HCT116 (cell line): Measurements from ENCODE around the gene SEMA7A. TPM values are rescaled to one million over a fixed set of nuclear protein-coding genes. Genes with fewer than 3 reads are reported as not detected.

Experiments
- ATAC-seq: fragments of 200-7000 bp; cut with Tn5 transposase; 2 replicates; pipeline ENCODE4 v1.9.1; 2020; ENCODE audit warnings: mild to moderate bottlenecking, moderate library complexity
- BruUV-seq: library from RNA; stranded (reverse); fragments of 400-500 nt; replicated peaks from 2 replicates; lab custom pipeline; 2021; lab: Mats Ljungman, UMichigan
- CTCF ChIA-PET: fragments of 300-600 bp; sonication (Branson Sonifier 250); formaldehyde crosslinking; loops from one replicate; lab custom pipeline; 2021; ENCODE audit warnings: antibody characterized with exemption; lab: Charles Lee
- POLR2A ChIA-PET: fragments of 300-600, 350-600 bp; sonication (Branson Sonifier 250); formaldehyde crosslinking; loops from one replicate; lab custom pipeline; 2021; ENCODE audit warnings: antibody characterized with exemption; lab: Charles Lee
- RAD21 ChIA-PET, 2 experiments: fragments of 300-600 bp; sonication (Branson Sonifier 250); formaldehyde crosslinking; loops; one replicate each; lab custom pipeline; 2023; ENCODE audit warnings: low total read pairs in 2 of 2; ENCODE audit not compliant: uncharacterized antibody in 2 of 2, unreplicated experiment in 2 of 2, low non-redundant PET in 1 of 2; lab: Charles Lee
- DNase-seq: peaks from one replicate; pipeline ENCODE4 v3.0.0-alpha.2; 2010; ENCODE audit warnings: low read depth, low spot score
- H2AFZ ChIP-seq: fragments of 200-600 bp; shearing (Covaris generic), sonication (generic); 2 replicates; pipeline ENCODE4 v1.6.1; 2017; ENCODE audit warnings: low read depth, mixed run types, mixed read lengths, antibody characterized with exemption, low read length; ENCODE audit not compliant: poor library complexity, severe bottlenecking
- H3K27ac ChIP-seq: 2 replicates; pipeline ENCODE4 v1.5.1; 2012; ENCODE audit warnings: low read depth, low read length
- H3K27me3 ChIP-seq: fragments of 200-600 bp; sonication (generic); 2 replicates; pipeline ENCODE4 v1.6.1; 2016; ENCODE audit warnings: mixed run types, low read length, mixed read lengths; ENCODE audit not compliant: insufficient read depth
- H3K36me3 ChIP-seq, 2 experiments: fragments of 200-500 bp in 1 of 2; fragments of 200-600 bp in 1 of 2; sonication (Bioruptor generic) in 1 of 2; sonication (generic) in 1 of 2; 2 replicates each; pipeline versions ENCODE4 v1.5.1 to v1.6.1; 2014 to 2016; ENCODE audit warnings: low read length in 2 of 2, inconsistent platforms in 1 of 2, mixed read lengths in 1 of 2, mixed run types in 1 of 2; ENCODE audit not compliant: insufficient read depth in 2 of 2, control insufficient read depth in 1 of 2
- H3K4me1 ChIP-seq, 2 experiments: fragments of 200-600 bp in 1 of 2; sonication (generic) in 1 of 2; 2 replicates each; pipeline versions ENCODE4 v1.5.1 to v1.6.1; 2012 to 2017; ENCODE audit warnings: low read length in 2 of 2, inconsistent platforms in 1 of 2, mild to moderate bottlenecking in 1 of 2, mixed read lengths in 1 of 2, mixed run types in 1 of 2, moderate library complexity in 1 of 2; ENCODE audit not compliant: insufficient read depth in 2 of 2, control insufficient read depth in 1 of 2
- H3K4me2 ChIP-seq: fragments of 200-600 bp; sonication (generic); 2 replicates; pipeline ENCODE4 v1.6.1; 2017; ENCODE audit warnings: mixed run types, low read length, mixed read lengths
- H3K4me3 ChIP-seq, 2 experiments: fragments of 200-600 bp in 1 of 2; sonication (generic) in 1 of 2; replicated peaks in 1 of 2; 2 replicates each; pipeline ENCODE4 v1.5.1; 2011 to 2016; ENCODE audit warnings: low read length in 2 of 2, control low read depth in 1 of 2, low read depth in 1 of 2, mild to moderate bottlenecking in 1 of 2, mixed read lengths in 1 of 2, mixed run types in 1 of 2
- H3K79me2 ChIP-seq: fragments of 200-600 bp; sonication (generic); 2 replicates; pipeline ENCODE4 v1.6.1; 2017; ENCODE audit warnings: mild to moderate bottlenecking, mixed run types, low read length, moderate library complexity, mixed read lengths; ENCODE audit not compliant: insufficient read depth
- H3K9ac ChIP-seq: fragments of 200-600 bp; sonication (generic); 2 replicates; pipeline ENCODE4 v1.6.1; 2016; ENCODE audit warnings: low read length, mixed read lengths
- H3K9me2 ChIP-seq: fragments of 200-600 bp; sonication (generic), shearing (Covaris generic); 2 replicates; pipeline ENCODE4 v1.6.1; 2017; ENCODE audit warnings: mixed run types, mild to moderate bottlenecking, moderate library complexity; ENCODE audit not compliant: insufficient read depth
- H3K9me3 ChIP-seq, 2 experiments: fragments of 200-500 bp in 1 of 2; fragments of 200-600 bp in 1 of 2; sonication (Bioruptor generic) in 1 of 2; sonication (generic) in 1 of 2; 2 replicates each; pipeline ENCODE4 v1.6.1; 2014 to 2017; ENCODE audit warnings: low read length in 2 of 2, mixed read lengths in 2 of 2, inconsistent platforms in 1 of 2, low read depth in 1 of 2, mild to moderate bottlenecking in 1 of 2, mixed run types in 1 of 2, moderate library complexity in 1 of 2; ENCODE audit not compliant: control insufficient read depth in 1 of 2, insufficient read depth in 1 of 2
- H4K20me1 ChIP-seq: fragments of 200-600 bp; sonication (generic), shearing (Covaris generic); 2 replicates; pipeline ENCODE4 v1.6.1; 2017; ENCODE audit warnings: mixed run types, mild to moderate bottlenecking, moderate library complexity; ENCODE audit not compliant: insufficient read depth
- EGR1 ChIP-seq: IDR thresholded peaks from 2 replicates; pipeline ENCODE4 v1.6.1; 2012; ENCODE audit warnings: low read depth
- ELF1 ChIP-seq: IDR thresholded peaks from 2 replicates; pipeline ENCODE4 v1.6.1; 2012; ENCODE audit warnings: low read depth, borderline replicate concordance
- FOSL1 ChIP-seq: IDR thresholded peaks from 2 replicates; pipeline ENCODE4 v1.6.1; 2012; ENCODE audit warnings: low read depth
- POLR2AphosphoS5 ChIP-seq: IDR thresholded peaks from 2 replicates; pipeline ENCODE4 v1.6.1; 2011; ENCODE audit warnings: mild to moderate bottlenecking, low read depth, low read length, moderate library complexity
- SRF ChIP-seq: IDR thresholded peaks from 2 replicates; pipeline ENCODE4 v1.6.1; 2012; ENCODE audit warnings: low read depth
- ZBTB33 ChIP-seq: IDR thresholded peaks from 2 replicates; pipeline ENCODE4 v1.6.1; 2011; ENCODE audit warnings: mild to moderate bottlenecking, low read length, moderate library complexity; ENCODE audit not compliant: insufficient replicate concordance; ENCODE audit errors: extremely low read depth
- ZFX ChIP-seq: fragments of 450-650 bp; IDR thresholded peaks from 2 replicates; pipeline ENCODE4 v1.6.1; 2017
- ZNF274 ChIP-seq: fragments of 200-500 bp; sonication (Bioruptor generic); IDR thresholded peaks from 2 replicates; pipeline ENCODE4 v1.6.1; 2014; ENCODE audit warnings: mild to moderate bottlenecking, low read depth, low read length, inconsistent platforms
- intact Hi-C: fragments of 100-400 bp; cut with micrococcal nuclease; formaldehyde crosslinking; loops from 2 replicates; pipeline ENCODE4 v1.10.0; 2022
- total RNA-seq: library from RNA; stranded (reverse); gene quantifications from one replicate; pipeline ENCODE4 v1.2.1, GENCODE V29; 2021; ENCODE audit not compliant: unreplicated experiment
- TF ChIP-seq, protein P1 (sequence below): IDR thresholded peaks from 2 replicates; pipeline ENCODE4 v1.6.1; 2012

The SEMA7A gene
- total RNA-seq, 1 experiment from 2014 or later = 13.8 TPM

DNA sequence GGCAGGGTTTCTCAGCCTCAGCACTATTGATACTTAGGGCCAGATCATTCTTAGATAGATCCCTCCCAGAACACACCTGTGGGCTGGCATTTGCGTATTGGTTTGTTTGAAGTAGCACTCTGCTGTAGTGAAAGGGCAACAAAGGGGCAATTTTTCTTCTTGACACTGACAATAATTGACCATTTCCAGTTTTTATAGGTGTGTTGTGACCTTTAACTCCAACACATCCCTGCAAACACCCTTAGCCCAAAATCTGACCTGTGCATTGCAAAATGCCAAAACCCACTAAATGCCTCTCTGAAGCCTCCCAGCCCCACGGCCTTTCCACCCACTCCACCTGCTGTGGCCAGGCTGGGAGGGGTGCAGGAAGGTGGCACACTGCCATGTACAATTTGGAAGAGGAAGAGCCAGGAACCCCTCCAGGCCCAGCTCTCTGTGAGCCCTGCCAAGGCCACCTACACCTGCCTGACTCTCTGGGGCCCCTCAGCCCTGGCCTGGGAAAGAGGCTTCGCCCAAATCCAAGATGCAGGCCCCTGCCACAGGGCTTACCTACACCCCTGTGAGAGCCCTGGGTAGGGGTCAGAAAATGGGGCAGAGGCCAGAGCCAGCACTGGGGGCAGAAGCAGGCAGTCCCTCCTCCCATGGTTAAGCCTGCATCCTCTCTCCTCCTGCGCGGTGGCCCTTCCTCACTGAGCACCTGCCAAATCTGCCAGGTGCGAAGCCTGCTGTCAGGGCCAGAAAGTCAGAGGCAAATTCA is 56.8 kb downstream of the SEMA7A start:
- no peak overlapping the region for H3K9ac ChIP-seq
- no peak overlapping the region for H2AFZ ChIP-seq
- no peak overlapping the region for H3K27ac ChIP-seq
- H3K36me3 ChIP-seq = no peaks in the 10 kb centered on the region
- ChIA-PET POLR2A (no interaction called here), CTCF (interaction anchor here (1.2 to 6.3 kb wide), 6 partner anchors 62 to 244 kb away, joined by 4 to 83 read pairs (median 4); no protein-coding TSS in a partner anchor), RAD21 (no interaction called here)
- TF ChIP-seq FOSL1 = no peak
- TF ChIP-seq ZFX = no peak
- no peak for TF ChIP-seq POLR2AphosphoS5
- TF ChIP-seq ZBTB33 = no peak
- no peak for TF ChIP-seq ZNF274
- TF ChIP-seq, protein P1, sequence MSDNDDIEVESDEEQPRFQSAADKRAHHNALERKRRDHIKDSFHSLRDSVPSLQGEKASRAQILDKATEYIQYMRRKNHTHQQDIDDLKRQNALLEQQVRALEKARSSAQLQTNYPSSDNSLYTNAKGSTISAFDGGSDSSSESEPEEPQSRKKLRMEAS = no peak
- TF ChIP-seq ELF1 = no peak
- no peak for TF ChIP-seq EGR1
- TF ChIP-seq SRF = no peak
- no peaks in the 10 kb centered on the region for H3K79me2 ChIP-seq
- no peak for ATAC-seq
- no peaks in the 10 kb centered on the region for H3K9me3 ChIP-seq
- peaks cover 10 to 41% of the 10 kb centered on the region in 2 experiments; a peak in 3 of 4 replicates for H3K4me1 ChIP-seq
- intact Hi-C loops = loop anchor here (10.0 kb wide), 1 partner anchor 608 kb away; no protein-coding TSS in a partner anchor
- no peak overlapping the region for H3K4me2 ChIP-seq
- H3K27me3 ChIP-seq = peaks cover 3% of the 10 kb centered on the region
- no peak overlapping the region for H3K4me3 ChIP-seq
- no peaks in the 10 kb centered on the region for H3K9me2 ChIP-seq
- no TSS peak for BruUV-seq
- H4K20me1 ChIP-seq = no peaks in the 10 kb centered on the region
- no peak for DNase-seq
